Mucosa of descending colon (tissue), 3 donors: ENCODE results near the gene KIAA0232. TPM values are rescaled to one million over a fixed set of nuclear protein-coding genes. Genes with fewer than 3 reads are reported as not detected.

Source experiments
- ATAC-seq: fragments of 200-7000 bp; cut with Tn5 transposase; one replicate; pipeline ENCODE4 v1.9.1; 2020; ENCODE audit warnings: mild to moderate bottlenecking, moderate library complexity
- DNase-seq, 3 donors: peaks; one replicate each; pipeline ENCODE4 v3.0.0-alpha.2; 2020
- H3K36me3 ChIP-seq: fragments of 200-600 bp; one replicate; pipeline ENCODE4 v1.8.0; 2021; ENCODE audit warnings: low read depth, mild to moderate bottlenecking
- H3K4me1 ChIP-seq: fragments of 200-600 bp; one replicate; pipeline ENCODE4 v1.8.0; 2021; ENCODE audit warnings: low read depth, mild to moderate bottlenecking
- H3K4me3 ChIP-seq: fragments of 200-600 bp; one replicate; pipeline ENCODE4 v1.8.0; 2021; ENCODE audit warnings: mild to moderate bottlenecking
- H3K9me3 ChIP-seq: fragments of 200-600 bp; one replicate; pipeline ENCODE4 v1.8.0; 2021; ENCODE audit warnings: mild to moderate bottlenecking
- CTCF ChIP-seq: fragments of 200-600 bp; IDR thresholded peaks from one replicate; pipeline ENCODE4 v1.8.0; 2022; ENCODE audit warnings: antibody characterized with exemption, mild to moderate bottlenecking
- intact Hi-C, 2 donors: fragments of 100-400 bp; cut with DNase I in 1 of 2; cut with micrococcal nuclease in 1 of 2; formaldehyde crosslinking; loops; one replicate each; pipeline versions ENCODE4 v1.11.0 to v1.11.1; 2022; cut with DNase I, micrococcal nuclease
- total RNA-seq, 3 donors: library from RNA; stranded (reverse); fragmentation: NEBNext Ultra II Directional in 2 of 3; extraction: Animal tissue kit (Norgen Biotek cat#: 25700) in 2 of 3; gene quantifications; one replicate each; pipeline versions ENCODE4 v1.2.1 to v1.2.4, GENCODE V29; 2021 to 2023
- donor health status: DM: no; HTN: no; CAD: no; lungs with moderate emphysema.
- donor health status: DM: no; HTN: no; CAD: no.
- donor health status: DM: no; HTN: yes; CAD: no.

KIAA0232 gene
- total RNA-seq, 3 donors from 2014 or later = 31.5 to 47.4 (median 46.6) TPM

GRCh38 chr4:6873792-6874461, 91.4 kb downstream of the KIAA0232 start:
- Histone ChIP-seq H3K4me3 (no peak overlapping the region), H3K4me1 (no peaks in the 10 kb centered on the region), H3K36me3 (peaks cover 4% of the 10 kb centered on the region), H3K9me3 (no peaks in the 10 kb centered on the region)
- peak; percentile 61 for TF ChIP-seq CTCF
- DNase-seq = peak; percentile 73 to 89 (median 84)
- intact Hi-C loops = loop anchor here (2.0 to 5.0 kb wide), 2 partner anchors 152 to 153 kb away; no protein-coding TSS in a partner anchor
- peak; percentile 87 for ATAC-seq

- no peak overlapping the region for H3K4me3 ChIP-seq
- H3K36me3 ChIP-seq = peaks cover 7% of the 10 kb centered on the region
- TF ChIP-seq CTCF = no peak
- DNase-seq (no peak), ATAC-seq (no peak)
- H3K4me1 ChIP-seq = no peaks in the 10 kb centered on the region
- no peaks in the 10 kb centered on the region for H3K9me3 ChIP-seq
- intact Hi-C loops = loop anchor here (2.0 to 5.0 kb wide), 2 partner anchors 153 to 154 kb away; no protein-coding TSS in a partner anchor
Observed at GRCh38 chr4:6874981-6875380, 92.5 kb downstream of the KIAA0232 start.

- peaks cover 7% of the 10 kb centered on the region for H3K36me3 ChIP-seq
- TF ChIP-seq CTCF = no peak
- H3K4me1 ChIP-seq = no peaks in the 10 kb centered on the region
- H3K9me3 ChIP-seq = no peaks in the 10 kb centered on the region
- H3K4me3 ChIP-seq = no peak overlapping the region
- ATAC-seq (peak; percentile 50), DNase-seq (no peak)
- intact Hi-C loops = loop anchor here in 1 of 2 donors (2.0 kb wide), 1 partner anchor 155 kb away; no protein-coding TSS in a partner anchor
Observed at GRCh38 chr4:6875431-6875831, 92.9 kb downstream of the KIAA0232 start.

- no peak for TF ChIP-seq CTCF
- ATAC-seq (no peak), DNase-seq (no peak)
- H3K4me3 ChIP-seq = no peak overlapping the region
- H3K9me3 ChIP-seq = no peaks in the 10 kb centered on the region
- peaks cover 7% of the 10 kb centered on the region for H3K36me3 ChIP-seq
- intact Hi-C loops = no loop called here
- no peaks in the 10 kb centered on the region for H3K4me1 ChIP-seq
Observed at GRCh38 chr4:6876440-6876839, 93.9 kb downstream of the KIAA0232 start.

- H3K4me1 ChIP-seq = no peaks in the 10 kb centered on the region
- no peak for TF ChIP-seq CTCF
- H3K9me3 ChIP-seq = no peaks in the 10 kb centered on the region
- DNase-seq (no peak), ATAC-seq (no peak)
- H3K4me3 ChIP-seq = no peak overlapping the region
- intact Hi-C loops = no loop called here
- H3K36me3 ChIP-seq = peaks cover 7% of the 10 kb centered on the region
Observed at GRCh38 chr4:6877067-6877466, 94.5 kb downstream of the KIAA0232 start.
